MM.1S (cell line): ENCODE data around the gene ARHGAP40.

ENCODE experiments used
- DNase-seq: peaks from one replicate; pipeline ENCODE4 v3.0.0-alpha.2; 2015
- H2AFZ ChIP-seq: fragments of 300-600 bp; sonication (generic); 2 replicates; pipeline ENCODE4 v1.6.0; 2016; ENCODE audit warnings: antibody characterized with exemption, low read length
- H3F3A ChIP-seq: fragments of 300-600 bp; sonication (generic); 2 replicates; pipeline ENCODE4 v1.6.1; 2016; ENCODE audit warnings: mild to moderate bottlenecking, antibody characterized with exemption, low read length, moderate library complexity, mixed read lengths; ENCODE audit not compliant: insufficient read depth
- H3K27ac ChIP-seq: fragments of 300-600 bp; sonication (generic); 2 replicates; pipeline ENCODE4 v1.5.1; 2016; ENCODE audit warnings: mild to moderate bottlenecking, low read length
- H3K27me3 ChIP-seq: fragments of 300-600 bp; sonication (generic); replicated peaks from 2 replicates; pipeline ENCODE4 v1.6.0; 2016; ENCODE audit warnings: low read length; ENCODE audit not compliant: insufficient read depth
- H3K36me3 ChIP-seq: fragments of 300-600 bp; sonication (generic); replicated peaks from 2 replicates; pipeline ENCODE4 v1.6.1; 2016; ENCODE audit warnings: mild to moderate bottlenecking, low read length, mixed read lengths; ENCODE audit not compliant: insufficient read depth
- H3K4me1 ChIP-seq: fragments of 300-600 bp; sonication (generic); 2 replicates; pipeline ENCODE4 v1.6.1; 2016; ENCODE audit warnings: low read length, mixed read lengths
- H3K4me2 ChIP-seq: fragments of 300-600 bp; sonication (generic); 2 replicates; pipeline ENCODE4 v1.6.0; 2016; ENCODE audit warnings: low read depth, low read length
- H3K4me3 ChIP-seq: fragments of 300-600 bp; sonication (generic); 2 replicates; pipeline ENCODE4 v1.5.1; 2016; ENCODE audit warnings: low read length, mixed read lengths
- H3K79me2 ChIP-seq: fragments of 300-600 bp; sonication (generic); 2 replicates; pipeline ENCODE4 v1.6.1; 2016; ENCODE audit warnings: mixed run types, low read length, mixed read lengths
- H3K9ac ChIP-seq: fragments of 300-600 bp; sonication (generic); 2 replicates; pipeline ENCODE4 v1.6.1; 2016; ENCODE audit warnings: low read length, mixed read lengths
- H3K9me2 ChIP-seq: fragments of 300-600 bp; sonication (generic); replicated peaks from 2 replicates; pipeline ENCODE4 v1.6.1; 2016; ENCODE audit warnings: mild to moderate bottlenecking, low read length, mixed read lengths; ENCODE audit not compliant: insufficient read depth
- H3K9me3 ChIP-seq: fragments of 300-600 bp; sonication (generic); replicated peaks from 2 replicates; pipeline ENCODE4 v1.6.1; 2016; ENCODE audit warnings: mild to moderate bottlenecking, low read length, mixed read lengths; ENCODE audit not compliant: insufficient read depth
- H4K20me1 ChIP-seq: fragments of 300-600 bp; sonication (generic); 2 replicates; pipeline ENCODE4 v1.6.1; 2016; ENCODE audit warnings: mild to moderate bottlenecking, low read length, moderate library complexity, mixed read lengths; ENCODE audit not compliant: insufficient read depth
- EZH2 ChIP-seq: fragments of 300-600 bp; sonication (generic); optimal IDR thresholded peaks from 2 replicates; pipeline ENCODE3; 2017; ENCODE audit warnings: low read depth, mild to moderate bottlenecking, antibody characterized with exemption, low read length, mixed read lengths
- EZH2phosphoT487 ChIP-seq: fragments of 300-600 bp; sonication (generic); IDR thresholded peaks from 2 replicates; pipeline ENCODE4 v1.6.1; 2018; ENCODE audit warnings: antibody characterized with exemption, low read length
- TF ChIP-seq, protein P1 (sequence below): fragments of 300-600 bp; sonication (generic); IDR thresholded peaks from 2 replicates; pipeline ENCODE4 v1.5.1; 2016; ENCODE audit warnings: antibody characterized with exemption, low read length, mixed read lengths

The ARHGAP40 gene

GRCh38 chr20:38581013-38581412 is 20.6 kb upstream of the ARHGAP40 start, which contains the start of gene ADIG:
ADIG (plus strand) TSS chr20:38581197; CDS start chr20:38581251, 54 bp downstream.
- Histone ChIP-seq H3K36me3 (no peaks in the 10 kb centered on the region), H2AFZ (no peak within 1 kb of the TSS), H4K20me1 (no peaks in the 10 kb centered on the region), H3K9me3 (no peaks in the 10 kb centered on the region), H3K27me3 (no peaks in the 10 kb centered on the region), H3K9ac (no peak within 1 kb of the TSS), H3K4me1 (no peaks in the 10 kb centered on the region), H3K4me3 (no peak within 1 kb of the TSS), H3K4me2 (no peak within 1 kb of the TSS), H3K27ac (no peak within 1 kb of the TSS), H3K9me2 (no peaks in the 10 kb centered on the region), H3F3A (no peaks in the 10 kb centered on the region), H3K79me2 (no peaks in the 10 kb centered on the region)
- TF ChIP-seq EZH2 (no peak), EZH2phosphoT487 (no peak)
- TF ChIP-seq, protein P1, sequence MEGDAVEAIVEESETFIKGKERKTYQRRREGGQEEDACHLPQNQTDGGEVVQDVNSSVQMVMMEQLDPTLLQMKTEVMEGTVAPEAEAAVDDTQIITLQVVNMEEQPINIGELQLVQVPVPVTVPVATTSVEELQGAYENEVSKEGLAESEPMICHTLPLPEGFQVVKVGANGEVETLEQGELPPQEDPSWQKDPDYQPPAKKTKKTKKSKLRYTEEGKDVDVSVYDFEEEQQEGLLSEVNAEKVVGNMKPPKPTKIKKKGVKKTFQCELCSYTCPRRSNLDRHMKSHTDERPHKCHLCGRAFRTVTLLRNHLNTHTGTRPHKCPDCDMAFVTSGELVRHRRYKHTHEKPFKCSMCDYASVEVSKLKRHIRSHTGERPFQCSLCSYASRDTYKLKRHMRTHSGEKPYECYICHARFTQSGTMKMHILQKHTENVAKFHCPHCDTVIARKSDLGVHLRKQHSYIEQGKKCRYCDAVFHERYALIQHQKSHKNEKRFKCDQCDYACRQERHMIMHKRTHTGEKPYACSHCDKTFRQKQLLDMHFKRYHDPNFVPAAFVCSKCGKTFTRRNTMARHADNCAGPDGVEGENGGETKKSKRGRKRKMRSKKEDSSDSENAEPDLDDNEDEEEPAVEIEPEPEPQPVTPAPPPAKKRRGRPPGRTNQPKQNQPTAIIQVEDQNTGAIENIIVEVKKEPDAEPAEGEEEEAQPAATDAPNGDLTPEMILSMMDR = no peak
- no peak for DNase-seq

GRCh38 chr20:38581830-38582358 is 19.7 kb upstream of the ARHGAP40 start:
- H2AFZ ChIP-seq = no peak overlapping the region
- TF ChIP-seq, protein P1 = no peak
- TF ChIP-seq EZH2 (no peak), EZH2phosphoT487 (no peak)
- H3K36me3 ChIP-seq = no peaks in the 10 kb centered on the region
- H3K9ac ChIP-seq = no peak overlapping the region
- no peaks in the 10 kb centered on the region for H3K9me3 ChIP-seq
- H3K27me3 ChIP-seq = no peaks in the 10 kb centered on the region
- DNase-seq = no peak
- no peak overlapping the region for H3K4me3 ChIP-seq
- H3K4me2 ChIP-seq = no peak overlapping the region
- H3K9me2 ChIP-seq = no peaks in the 10 kb centered on the region
- no peaks in the 10 kb centered on the region for H3F3A ChIP-seq
- no peaks in the 10 kb centered on the region for H4K20me1 ChIP-seq
- H3K27ac ChIP-seq = no peak overlapping the region
- H3K4me1 ChIP-seq = no peaks in the 10 kb centered on the region
- no peaks in the 10 kb centered on the region for H3K79me2 ChIP-seq

- Histone ChIP-seq H3K4me2 (no peak overlapping the region), H3K9me3 (no peaks in the 10 kb centered on the region), H3K79me2 (no peaks in the 10 kb centered on the region), H3K9me2 (no peaks in the 10 kb centered on the region), H3K27me3 (no peaks in the 10 kb centered on the region), H4K20me1 (no peaks in the 10 kb centered on the region), H3K27ac (no peak overlapping the region), H3K36me3 (no peaks in the 10 kb centered on the region), H3K9ac (no peak overlapping the region), H3K4me1 (no peaks in the 10 kb centered on the region), H2AFZ (no peak overlapping the region), H3F3A (no peaks in the 10 kb centered on the region), H3K4me3 (no peak overlapping the region)
- TF ChIP-seq, protein P1 = no peak
- TF ChIP-seq EZH2phosphoT487 = no peak
- no peak for DNase-seq
These were observed 18.3 kb upstream of the ARHGAP40 start for GRCh38 chr20:38583306-38583705.
